Tibial artery (tissue), 4 donors: Measurements from ENCODE around the gene N4BP2L2.

Experiments used
- DNase-seq, 2 donors: peaks; one replicate each; pipeline ENCODE4 v3.0.0-alpha.2; 2019
- H3K27ac ChIP-seq, 2 donors: fragments of 200-600 bp; sonication (generic) in 1 of 2; 1 replicate in 1 of 2; 2 replicates in 1 of 2; pipeline ENCODE4 v1.5.1; 2018 to 2019; ENCODE audit warnings: mild to moderate bottlenecking in 1 of 2
- H3K27me3 ChIP-seq, 2 donors: fragments of 200-600 bp; sonication (generic) in 1 of 2; one replicate each; pipeline versions ENCODE4 v1.5.1 to v1.6.0; 2016 to 2019
- H3K36me3 ChIP-seq, 3 donors: fragments of 200-600 bp; sonication (generic) in 2 of 3; one replicate each; pipeline ENCODE4 v1.5.1; 2016 to 2019; ENCODE audit warnings: mild to moderate bottlenecking in 2 of 3
- H3K4me1 ChIP-seq, 4 donors: fragments of 200-600 bp; sonication (generic) in 2 of 4; 1 replicate in 3 of 4; 2 replicates in 1 of 4; pipeline ENCODE4 v1.5.1; 2016 to 2019
- H3K4me3 ChIP-seq, 2 donors: fragments of 200-600 bp; sonication (generic) in 1 of 2; 1 replicate in 1 of 2; 2 replicates in 1 of 2; pipeline ENCODE4 v1.5.1; 2018 to 2019; ENCODE audit warnings: mild to moderate bottlenecking in 2 of 2
- H3K9me3 ChIP-seq, 3 donors: fragments of 200-600 bp; sonication (generic) in 1 of 3; one replicate each; pipeline ENCODE4 v1.5.1; 2016 to 2019
- CTCF ChIP-seq, 2 experiments: fragments of 200-600 bp in 1 of 2; fragments of 450-650 bp in 1 of 2; IDR thresholded peaks; one replicate each; pipeline ENCODE4 v1.5.1; 2017 to 2019; ENCODE audit warnings: antibody characterized with exemption in 2 of 2, mild to moderate bottlenecking in 1 of 2, moderate library complexity in 1 of 2
- intact Hi-C: fragments of 100-400 bp; cut with DNase I; formaldehyde crosslinking; loops from one replicate; pipeline ENCODE4 v1.15.0; 2023; ENCODE audit warnings: low total_unique reads

Gene N4BP2L2

GRCh38 chr13:32429433-32429909 is 109.1 kb downstream of the N4BP2L2 start:
- Histone ChIP-seq H3K4me1 (peaks cover 0 to 25% (median 17%) of the 10 kb centered on the region in 4 donors), H3K27me3 (no peaks in the 10 kb centered on the region), H3K9me3 (no peaks in the 10 kb centered on the region), H3K36me3 (no peaks in the 10 kb centered on the region), H3K27ac (peak overlapping the region; percentile 94 to 98), H3K4me3 (no peak overlapping the region)
- TF ChIP-seq CTCF (IDR thresholded peaks at IDR 0.05), result no peak
- intact Hi-C loops, result loop anchor here (5.0 kb wide), 1 partner anchor 108 kb away; the partner anchor contains the start of gene N4BP2L2
- no peak for DNase-seq

GRCh38 chr13:32428581-32429432 is 109.8 kb downstream of the N4BP2L2 start:
- Histone ChIP-seq H3K4me3 (peak overlapping the region; percentile 76 to 81), H3K4me1 (peaks cover 0 to 25% (median 17%) of the 10 kb centered on the region in 4 donors), H3K27me3 (no peaks in the 10 kb centered on the region), H3K36me3 (peaks cover 0 to 6% (median 0%) of the 10 kb centered on the region in 3 donors), H3K27ac (peak overlapping the region; percentile 94 to 98), H3K9me3 (no peaks in the 10 kb centered on the region)
- intact Hi-C loops, result loop anchor here (5.0 kb wide), 1 partner anchor 108 kb away; the partner anchor contains the start of gene N4BP2L2
- no peak for TF ChIP-seq CTCF (IDR thresholded peaks at IDR 0.05)
- no peak for DNase-seq

- no peaks in the 10 kb centered on the region for H3K9me3 ChIP-seq
- peak; percentile 82 to 92 for DNase-seq
- peak within 1 kb of the TSS; percentile 94 to 98 for H3K27ac ChIP-seq
- H3K36me3 ChIP-seq, result peaks cover 0 to 6% (median 0%) of the 10 kb centered on the region in 3 donors
- peak within 1 kb of the TSS; percentile 76 to 81 for H3K4me3 ChIP-seq
- no peaks in the 10 kb centered on the region for H3K27me3 ChIP-seq
- intact Hi-C loops, result loop anchor here (5.0 kb wide), 1 partner anchor 109 kb away; the partner anchor contains the start of gene N4BP2L2
- no peak for TF ChIP-seq CTCF (IDR thresholded peaks at IDR 0.05)
- H3K4me1 ChIP-seq, result peaks cover 0 to 25% (median 17%) of the 10 kb centered on the region in 4 donors
Observed at GRCh38 chr13:32427852-32428580, 110.6 kb downstream of the N4BP2L2 start, which contains the start of gene N4BP2L1. TSS of gene N4BP2L1 (minus strand) at chr13:32428130. CDS start at chr13:32428082, 48 bp downstream.

GRCh38 chr13:32426990-32427851 is 111.4 kb downstream of the N4BP2L2 start:
- peak; percentile 61 to 80 for DNase-seq
- H3K4me3 ChIP-seq, result peak overlapping the region; percentile 76 to 81
- peaks cover 0 to 25% (median 17%) of the 10 kb centered on the region in 4 donors for H3K4me1 ChIP-seq
- H3K36me3 ChIP-seq, result peaks cover 0 to 6% (median 0%) of the 10 kb centered on the region in 3 donors
- intact Hi-C loops, result loop anchor here (5.0 kb wide), 1 partner anchor 110 kb away; the partner anchor contains the start of gene N4BP2L2
- H3K27ac ChIP-seq, result peak overlapping the region; percentile 94 to 98
- no peaks in the 10 kb centered on the region for H3K9me3 ChIP-seq
- TF ChIP-seq CTCF (IDR thresholded peaks at IDR 0.05), result no peak
- H3K27me3 ChIP-seq, result no peaks in the 10 kb centered on the region
